Measurements from ENCODE around the gene CD300H.
"Not testable (repeated sequence)": the region's sequence is repeated elsewhere in the genome, so short reads cannot be mapped to it uniquely, and the experiment has no call there.

The CD300H gene

GRCh38 chr17:74520016-74520434, 47.3 kb downstream of the CD300H start:
- Mint-ChIP-seq H3K36me3 (ENCODE audit: low read depth) (peaks cover 2% of the 10 kb centered on the region), H3K27ac (no peak overlapping the region), H3K4me1 (ENCODE audit: low read depth) (peaks cover 4% of the 10 kb centered on the region), H3K4me3 (no peak overlapping the region), H3K9me3 (peaks cover 32% of the 10 kb centered on the region), H3K27me3 (ENCODE audit: low read depth) (no peaks in the 10 kb centered on the region)

GRCh38 chr17:74518413-74518981, 48.8 kb downstream of the CD300H start:
- peaks cover 15% of the 10 kb centered on the region for H3K4me1 Mint-ChIP-seq (ENCODE audit: low read depth)
- H3K4me3 Mint-ChIP-seq: not testable (repeated sequence)

DNA sequence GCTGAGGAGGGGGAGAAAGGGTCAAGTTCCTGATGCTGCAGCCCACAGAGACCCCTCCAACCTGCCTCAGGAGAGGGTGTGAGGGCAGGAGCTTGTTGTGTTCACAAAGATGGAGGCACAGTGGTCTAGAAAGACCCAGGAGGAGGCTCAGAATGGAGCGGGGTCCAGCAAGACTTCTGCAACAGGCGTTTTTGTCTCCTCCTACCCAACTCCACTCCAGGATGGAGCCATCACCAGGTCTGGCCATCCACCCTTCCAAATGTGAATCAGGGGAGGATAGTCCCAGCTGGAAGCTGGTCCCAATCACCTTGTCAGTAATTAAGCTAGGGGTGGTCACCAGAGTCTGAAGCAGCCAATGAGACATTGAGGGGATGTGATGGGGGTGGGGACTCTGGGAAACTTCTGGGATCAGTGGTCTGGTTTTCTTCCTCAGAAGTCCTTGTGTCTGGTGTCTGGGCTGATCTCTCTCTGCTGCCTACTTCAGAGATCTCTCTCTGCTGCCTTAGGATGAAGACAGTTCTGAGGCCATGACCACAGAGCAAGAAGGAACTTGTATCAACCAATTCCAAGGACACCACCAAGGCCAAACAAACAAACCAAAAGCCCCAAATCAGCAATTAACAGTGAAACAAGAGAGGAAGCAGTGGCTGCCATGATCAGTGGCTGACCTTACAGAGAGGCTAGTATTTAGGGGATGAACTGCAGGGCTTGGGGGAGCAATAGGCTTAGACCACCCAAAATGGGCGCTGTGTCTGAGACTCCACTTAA, 50.6 kb downstream of the CD300H start:
- Mint-ChIP-seq H3K9me3 (peaks cover 40% of the 10 kb centered on the region), H3K27me3 (ENCODE audit: low read depth) (peaks cover 11% of the 10 kb centered on the region), H3K36me3 (ENCODE audit: low read depth) (peaks cover 13% of the 10 kb centered on the region), H3K4me1 (ENCODE audit: low read depth) (peaks cover 15% of the 10 kb centered on the region), H3K27ac (no peak overlapping the region), H3K4me3 (no peak overlapping the region)

More at GRCh38 chr17:74518413-74518981, 48.8 kb downstream of the CD300H start:
- Mint-ChIP-seq H3K36me3 (ENCODE audit: low read depth) (peaks cover 13% of the 10 kb centered on the region), H3K9me3 (peaks cover 46% of the 10 kb centered on the region), H3K27me3 (ENCODE audit: low read depth) (peaks cover 11% of the 10 kb centered on the region)
- H3K27ac Mint-ChIP-seq: not testable (repeated sequence)

- Mint-ChIP-seq H3K36me3 (ENCODE audit: low read depth) (peaks cover 13% of the 10 kb centered on the region), H3K4me3 (no peak overlapping the region), H3K9me3 (peaks cover 40% of the 10 kb centered on the region), H3K27ac (no peak overlapping the region), H3K4me1 (ENCODE audit: low read depth) (peaks cover 13% of the 10 kb centered on the region), H3K27me3 (ENCODE audit: low read depth) (peaks cover 16% of the 10 kb centered on the region)
Measured at GRCh38 chr17:74515941-74516340, 51.4 kb downstream of the CD300H start.

GRCh38 chr17:74514632-74515334, 52.5 kb downstream of the CD300H start:
- Mint-ChIP-seq H3K4me1 (ENCODE audit: low read depth) (peaks cover 11% of the 10 kb centered on the region), H3K27ac (peak overlapping the region; percentile 96), H3K36me3 (ENCODE audit: low read depth) (peaks cover 13% of the 10 kb centered on the region), H3K4me3 (peak overlapping the region; percentile 27), H3K27me3 (ENCODE audit: low read depth) (peaks cover 16% of the 10 kb centered on the region), H3K9me3 (peaks cover 38% of the 10 kb centered on the region)

DNA sequence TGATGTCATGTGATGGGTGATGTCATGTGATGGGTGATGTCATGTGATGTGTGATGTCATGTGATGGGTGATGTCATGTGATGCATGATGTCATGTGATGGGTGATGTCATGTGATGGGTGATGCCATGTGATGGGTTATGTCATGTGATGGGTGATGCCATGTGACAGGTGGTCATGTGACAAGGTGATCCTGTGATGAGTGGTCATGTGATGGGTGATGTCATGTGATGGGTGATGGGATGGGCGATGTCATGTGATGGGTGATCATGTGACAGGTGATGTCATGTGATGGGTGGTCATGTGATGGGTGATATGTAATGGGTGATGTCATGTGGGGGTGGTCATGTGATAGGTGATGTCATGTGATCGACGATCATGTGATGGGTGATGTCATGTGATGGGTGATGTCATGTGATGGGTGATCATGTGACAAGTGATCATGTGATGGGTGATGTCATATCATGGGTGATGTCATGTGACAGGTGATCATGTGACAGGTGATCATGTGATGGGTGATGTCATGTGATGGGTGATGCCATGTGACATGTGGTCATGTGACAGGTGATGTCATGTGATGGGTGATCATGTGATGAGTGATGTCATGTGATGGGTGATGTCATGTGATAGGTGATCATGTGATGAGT, 53.2 kb downstream of the CD300H start:
- H3K27me3 Mint-ChIP-seq (ENCODE audit: low read depth): peaks cover 19% of the 10 kb centered on the region
- H3K4me3 Mint-ChIP-seq: peak overlapping the region; percentile 27
- H3K27ac Mint-ChIP-seq: peak overlapping the region; percentile 96
- peaks cover 31% of the 10 kb centered on the region for H3K9me3 Mint-ChIP-seq
- peaks cover 11% of the 10 kb centered on the region for H3K4me1 Mint-ChIP-seq (ENCODE audit: low read depth)
- H3K36me3 Mint-ChIP-seq (ENCODE audit: low read depth): peaks cover 13% of the 10 kb centered on the region

- no peak overlapping the region for H3K27ac Mint-ChIP-seq
- H3K27me3 Mint-ChIP-seq (ENCODE audit: low read depth): peaks cover 27% of the 10 kb centered on the region
- H3K36me3 Mint-ChIP-seq (ENCODE audit: low read depth): peaks cover 11% of the 10 kb centered on the region
- H3K9me3 Mint-ChIP-seq: peaks cover 19% of the 10 kb centered on the region
- H3K4me1 Mint-ChIP-seq (ENCODE audit: low read depth): peaks cover 11% of the 10 kb centered on the region
- H3K4me3 Mint-ChIP-seq: no peak overlapping the region
Measured at GRCh38 chr17:74512624-74513091, 54.7 kb downstream of the CD300H start.

DNA sequence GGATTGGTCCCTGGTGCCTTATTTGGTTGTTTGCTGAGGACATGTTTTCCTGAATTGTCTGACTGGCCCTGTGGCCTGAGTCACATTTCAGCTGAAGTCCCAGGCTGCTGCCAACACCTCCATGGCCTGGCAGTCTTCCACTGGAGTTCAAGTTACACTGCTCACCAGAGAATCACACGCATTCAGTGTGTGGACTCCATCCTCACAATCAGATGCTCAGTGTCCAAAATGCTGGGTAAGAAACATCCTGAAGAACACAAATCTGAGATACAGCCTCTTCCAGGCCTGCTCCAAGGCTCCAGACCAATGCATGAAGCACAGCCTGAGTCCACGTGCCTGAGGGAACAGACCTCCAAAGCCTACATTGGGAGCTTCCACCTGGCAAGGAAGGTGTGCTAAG, 55.3 kb downstream of the CD300H start:
- Mint-ChIP-seq H3K4me3 (no peak overlapping the region), H3K27ac (no peak overlapping the region), H3K4me1 (ENCODE audit: low read depth) (peaks cover 11% of the 10 kb centered on the region)

More for the DNA sequence above, 55.3 kb downstream of the CD300H start:
- H3K9me3 Mint-ChIP-seq: peaks cover 19% of the 10 kb centered on the region
- H3K36me3 Mint-ChIP-seq (ENCODE audit: low read depth): peaks cover 11% of the 10 kb centered on the region
- H3K27me3 Mint-ChIP-seq (ENCODE audit: low read depth): peaks cover 27% of the 10 kb centered on the region
